Natural killer cell (primary cell): Measurements from ENCODE around the gene SLC25A44. TPM values are rescaled to one million over a fixed set of nuclear protein-coding genes. Genes with fewer than 3 reads are reported as not detected.
A peak's percentile ranks its signal among the peaks of the same experiment; 100 is the strongest.

ENCODE experiments used
- ATAC-seq, 3 donors: fragments of 150-1000 bp in 2 of 3; fragments of 200-7000 bp in 1 of 3; cut with Tn5 transposase; 1 replicate in 1 of 3; 2 replicates in 2 of 3; pipeline ENCODE4 v1.10.0; 2021; ENCODE audit warnings: mild to moderate bottlenecking in 2 of 3, moderate library complexity in 2 of 3
- DNase-seq, 2 donors: peaks; one replicate each; pipeline versions ENCODE4 v3.0.0 to v3.0.0-alpha.2; 2013 to 2021; ENCODE audit warnings: mixed read lengths in 1 of 2
- H3K27ac ChIP-seq: one replicate; pipeline ENCODE4 v1.5.1; 2013; ENCODE audit warnings: mild to moderate bottlenecking, low read length
- H3K27me3 ChIP-seq: one replicate; pipeline ENCODE4 v1.6.1; 2013; ENCODE audit warnings: low read length; ENCODE audit not compliant: control insufficient read depth, insufficient read depth
- H3K36me3 ChIP-seq: one replicate; pipeline ENCODE4 v1.6.1; 2013; ENCODE audit warnings: low read length; ENCODE audit not compliant: control insufficient read depth, insufficient read depth
- H3K4me1 ChIP-seq: one replicate; pipeline ENCODE4 v1.6.1; 2013; ENCODE audit warnings: low read length; ENCODE audit not compliant: control insufficient read depth, insufficient read depth
- H3K4me3 ChIP-seq: one replicate; pipeline ENCODE4 v1.5.1; 2013; ENCODE audit warnings: low read length
- H3K9me3 ChIP-seq: one replicate; pipeline ENCODE4 v1.6.1; 2013; ENCODE audit warnings: low read length; ENCODE audit not compliant: control insufficient read depth, insufficient read depth
- H3K27ac Mint-ChIP-seq, 2 donors: one replicate each; pipeline ENCODE4 v1.8.0; 2022; ENCODE audit warnings: mild to moderate bottlenecking in 2 of 2, mixed read lengths in 2 of 2, moderate library complexity in 1 of 2
- H3K27me3 Mint-ChIP-seq, 2 donors: one replicate each; pipeline ENCODE4 v1.8.0; 2022; ENCODE audit warnings: low read depth in 2 of 2, mixed read lengths in 2 of 2
- H3K36me3 Mint-ChIP-seq: one replicate; pipeline ENCODE4 v1.8.0; 2022; ENCODE audit warnings: mixed read lengths
- H3K4me1 Mint-ChIP-seq, 2 donors: one replicate each; pipeline ENCODE4 v1.8.0; 2022; ENCODE audit warnings: mixed read lengths in 2 of 2
- H3K4me3 Mint-ChIP-seq: one replicate; pipeline ENCODE4 v1.8.0; 2022; ENCODE audit warnings: mild to moderate bottlenecking, moderate library complexity, mixed read lengths
- H3K9me3 Mint-ChIP-seq, 2 donors: one replicate each; pipeline ENCODE4 v1.8.0; 2022; ENCODE audit warnings: mixed read lengths in 2 of 2
- WGBS: methylation state at CpG from one replicate; pipeline ENCODE4 v1.1.7; 2013; ENCODE audit warnings: missing lambda C conversion rate; ENCODE audit not compliant: insufficient coverage; 5-methylcytosine and 5-hydroxymethylcytosine counted together
- intact Hi-C: fragments of 100-400 bp; cut with micrococcal nuclease; formaldehyde crosslinking; loops from one replicate; pipeline ENCODE4 v1.14.2; 2022
- total RNA-seq, 4 donors: library from RNA; stranded (reverse); fragments of 120-200 nt in 1 of 4; gene quantifications; one replicate each; pipeline versions ENCODE4 v1.2.3 to v1.2.4, GENCODE V29; 2013 to 2022
- TF ChIP-seq, protein P1 (sequence below): fragments of 200-600 bp; IDR thresholded peaks from one replicate; pipeline ENCODE4 v1.8.0; 2022; ENCODE audit warnings: antibody characterized with exemption

SLC25A44 gene
- total RNA-seq, 3 donors from 2014 or later (not counting 1 experiment from before 2014, with no cell fraction given): 17.1 to 49.2 (median 22.0) TPM

DNA sequence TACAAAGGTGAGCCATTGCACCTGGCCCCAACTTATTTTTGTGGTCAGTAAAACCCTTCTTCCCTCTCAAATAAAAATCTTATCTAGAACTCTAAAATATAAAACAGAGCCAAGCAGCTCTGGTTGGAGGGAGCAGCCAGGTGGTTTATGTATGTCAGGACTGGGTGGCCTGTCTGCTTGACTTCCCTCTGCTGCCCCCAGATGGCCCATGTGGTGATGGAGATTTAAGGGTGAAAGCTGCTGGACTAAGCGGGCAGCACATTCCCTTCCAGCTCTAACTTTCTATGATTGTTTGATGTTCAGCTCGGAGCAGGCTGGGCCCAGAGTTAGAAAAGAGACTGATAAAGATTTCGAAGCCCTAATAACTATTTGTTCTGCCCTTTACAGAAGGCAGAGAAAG is 65.9 kb downstream of the SLC25A44 start:
- WGBS: 100% methylated on average over 1 of the region's 3 CpGs
- Mint-ChIP-seq H3K36me3 (peaks cover 15% of the 10 kb centered on the region), H3K27ac (no peak overlapping the region), H3K27me3 (no peaks in the 10 kb centered on the region), H3K4me1 (peaks cover 7 to 9% of the 10 kb centered on the region in 2 donors), H3K9me3 (no peaks in the 10 kb centered on the region), H3K4me3 (no peak overlapping the region)
- Histone ChIP-seq H3K4me1 (no peaks in the 10 kb centered on the region), H3K27me3 (no peaks in the 10 kb centered on the region), H3K27ac (no peak overlapping the region), H3K4me3 (no peak overlapping the region), H3K9me3 (no peaks in the 10 kb centered on the region), H3K36me3 (peaks cover 68% of the 10 kb centered on the region)
- no peak for ATAC-seq
- no peak for DNase-seq
- TF ChIP-seq, protein P1, sequence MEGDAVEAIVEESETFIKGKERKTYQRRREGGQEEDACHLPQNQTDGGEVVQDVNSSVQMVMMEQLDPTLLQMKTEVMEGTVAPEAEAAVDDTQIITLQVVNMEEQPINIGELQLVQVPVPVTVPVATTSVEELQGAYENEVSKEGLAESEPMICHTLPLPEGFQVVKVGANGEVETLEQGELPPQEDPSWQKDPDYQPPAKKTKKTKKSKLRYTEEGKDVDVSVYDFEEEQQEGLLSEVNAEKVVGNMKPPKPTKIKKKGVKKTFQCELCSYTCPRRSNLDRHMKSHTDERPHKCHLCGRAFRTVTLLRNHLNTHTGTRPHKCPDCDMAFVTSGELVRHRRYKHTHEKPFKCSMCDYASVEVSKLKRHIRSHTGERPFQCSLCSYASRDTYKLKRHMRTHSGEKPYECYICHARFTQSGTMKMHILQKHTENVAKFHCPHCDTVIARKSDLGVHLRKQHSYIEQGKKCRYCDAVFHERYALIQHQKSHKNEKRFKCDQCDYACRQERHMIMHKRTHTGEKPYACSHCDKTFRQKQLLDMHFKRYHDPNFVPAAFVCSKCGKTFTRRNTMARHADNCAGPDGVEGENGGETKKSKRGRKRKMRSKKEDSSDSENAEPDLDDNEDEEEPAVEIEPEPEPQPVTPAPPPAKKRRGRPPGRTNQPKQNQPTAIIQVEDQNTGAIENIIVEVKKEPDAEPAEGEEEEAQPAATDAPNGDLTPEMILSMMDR: no peak
- intact Hi-C loops: no loop called here

DNA sequence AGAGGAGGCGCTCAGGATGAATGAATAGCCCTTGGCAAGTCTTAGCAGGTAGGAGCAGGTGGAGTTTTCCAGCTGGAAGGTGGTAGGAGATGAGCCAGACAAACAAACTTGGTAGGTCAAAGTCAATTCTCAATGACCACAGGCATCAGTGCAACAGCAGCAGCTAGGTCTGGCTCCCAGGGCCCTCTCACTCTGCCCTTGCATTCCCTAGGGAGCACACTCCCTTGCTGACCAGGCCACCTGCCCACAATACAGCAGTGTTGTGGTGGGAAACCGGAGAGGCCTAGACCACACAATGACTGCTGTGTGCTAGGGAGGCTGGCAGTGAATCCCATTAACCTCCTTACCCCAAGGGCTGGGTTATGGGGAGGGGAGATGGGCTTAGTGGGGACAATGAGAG is 67.0 kb downstream of the SLC25A44 start:
- peaks cover 9 to 13% of the 10 kb centered on the region in 2 donors for H3K4me1 Mint-ChIP-seq
- H3K4me3 Mint-ChIP-seq: no peak overlapping the region
- no peak for ATAC-seq
- Histone ChIP-seq H3K4me1 (no peaks in the 10 kb centered on the region), H3K27me3 (no peaks in the 10 kb centered on the region), H3K27ac (no peak overlapping the region), H3K36me3 (peaks cover 74% of the 10 kb centered on the region), H3K4me3 (no peak overlapping the region), H3K9me3 (no peaks in the 10 kb centered on the region)
- no peaks in the 10 kb centered on the region for H3K27me3 Mint-ChIP-seq
- intact Hi-C loops: no loop called here
- no peak for DNase-seq
- no peaks in the 10 kb centered on the region for H3K9me3 Mint-ChIP-seq
- peak overlapping the region in 1 of 2 donors; percentile 21 for H3K27ac Mint-ChIP-seq
- peaks cover 23% of the 10 kb centered on the region for H3K36me3 Mint-ChIP-seq
- 100% methylated on average over 2 of the region's 2 CpGs for WGBS
- TF ChIP-seq, protein P1: no peak

Other genes with a start within 250 kb of the SLC25A44 start
- 100 to 1,000 TPM; 143 to 200 (median 147) TPM for gene ARHGEF2, start 215.6 kb upstream of the SLC25A44 start, total RNA-seq
- gene SSR2, start 173.2 kb upstream of the SLC25A44 start, total RNA-seq: 100 to 1,000 TPM; 209 to 215 (median 211) TPM
- gene UBQLN4, start 140.3 kb upstream of the SLC25A44 start, total RNA-seq: 10 to 100 TPM; 14.4 to 23.5 (median 23.5) TPM
- 10 to 100 TPM; 23.5 to 26.1 (median 24.6) TPM for gene LAMTOR2, start 139.3 kb upstream of the SLC25A44 start, total RNA-seq
- gene RAB25, start 132.9 kb upstream of the SLC25A44 start, total RNA-seq: under 1 TPM in 1 of 3 donors, not detected in 2; 0.82 TPM
- under 1 TPM; 0.05 to 0.16 (median 0.14) TPM for gene MEX3A, start 111.6 kb upstream of the SLC25A44 start, total RNA-seq
- gene LMNA, start 79.4 kb upstream of the SLC25A44 start, total RNA-seq: 100 to 1,000 TPM; 201 to 504 (median 273) TPM
- gene SEMA4A, start 40.5 kb upstream of the SLC25A44 start, total RNA-seq: 10 to 100 TPM in 1 of 3 donors, 1 to 10 TPM in 2; 2.6 to 13.0 (median 7.0) TPM
- 10 to 100 TPM; 61.5 to 70.3 (median 64.0) TPM for gene PMF1, start 18.9 kb downstream of the SLC25A44 start, total RNA-seq
- gene BGLAP, start 48.1 kb downstream of the SLC25A44 start, total RNA-seq: 1 to 10 TPM in 2 of 3 donors, under 1 TPM in 1; 0.45 to 1.6 (median 1.1) TPM
- 1 to 10 TPM; 2.6 to 5.5 (median 3.5) TPM for gene PAQR6, start 54.0 kb downstream of the SLC25A44 start, total RNA-seq
- 10 to 100 TPM; 76.7 to 93.9 (median 87.6) TPM for gene SMG5, start 88.7 kb downstream of the SLC25A44 start, total RNA-seq
- gene TMEM79, start 90.2 kb downstream of the SLC25A44 start, total RNA-seq: 1 to 10 TPM; 3.3 to 5.8 (median 5.0) TPM
- 10 to 100 TPM; 22.9 to 29.1 (median 26.8) TPM for gene GLMP, start 101.6 kb downstream of the SLC25A44 start, total RNA-seq
- under 1 TPM in 1 of 3 donors, not detected in 2; 0.42 TPM for gene VHLL, start 105.2 kb downstream of the SLC25A44 start, total RNA-seq
- gene CCT3, start 144.2 kb downstream of the SLC25A44 start, total RNA-seq: 10 to 100 TPM; 70.3 to 87.5 (median 79.8) TPM
- gene TSACC, start 144.4 kb downstream of the SLC25A44 start, total RNA-seq: not detected
- gene RHBG, start 175.1 kb downstream of the SLC25A44 start, total RNA-seq: not detected